Karpas-422 (cell line): ENCODE measurements around the gene GBA3. TPM values are rescaled to one million over a fixed set of nuclear protein-coding genes. Genes with fewer than 3 reads are reported as not detected.

ENCODE experiments used
- DNase-seq: peaks from one replicate; pipeline ENCODE4 v3.0.0-alpha.2; 2015
- H2AFZ ChIP-seq: fragments of 200-600 bp; sonication (generic); 2 replicates; pipeline ENCODE4 v1.6.1; 2014; ENCODE audit warnings: antibody characterized with exemption, low read length, mixed read lengths
- H3K27ac ChIP-seq: fragments of 200-600 bp; sonication (generic); 2 replicates; pipeline ENCODE4 v1.5.1; 2014; ENCODE audit warnings: mild to moderate bottlenecking, low read length, moderate library complexity
- H3K27me3 ChIP-seq: fragments of 200-600 bp; sonication (generic); 2 replicates; pipeline ENCODE4 v1.6.1; 2014; ENCODE audit warnings: low read length, mixed read lengths
- H3K36me3 ChIP-seq: fragments of 200-600 bp; sonication (generic); 2 replicates; pipeline ENCODE4 v1.6.1; 2014; ENCODE audit warnings: low read length, mixed read lengths; ENCODE audit not compliant: insufficient read depth
- H3K4me1 ChIP-seq: fragments of 200-600 bp; sonication (generic); 2 replicates; pipeline ENCODE4 v1.6.1; 2014; ENCODE audit warnings: mild to moderate bottlenecking, low read length, mixed read lengths
- H3K4me2 ChIP-seq: fragments of 200-600 bp; sonication (generic); 2 replicates; pipeline ENCODE4 v1.6.1; 2014; ENCODE audit warnings: low read length, low read depth, mild to moderate bottlenecking; ENCODE audit not compliant: poor library complexity, severe bottlenecking
- H3K4me3 ChIP-seq: fragments of 200-600 bp; sonication (generic); 2 replicates; pipeline ENCODE4 v1.5.1; 2014; ENCODE audit warnings: mild to moderate bottlenecking, antibody characterized with exemption, low read length, mixed read lengths
- H3K79me2 ChIP-seq: fragments of 200-600 bp; sonication (generic); 2 replicates; pipeline ENCODE4 v1.6.1; 2014; ENCODE audit warnings: mild to moderate bottlenecking, low read length, mixed read lengths
- H3K9ac ChIP-seq: fragments of 200-600 bp; sonication (generic); 2 replicates; pipeline ENCODE4 v1.6.0; 2014; ENCODE audit warnings: low read length
- H3K9me2 ChIP-seq: fragments of 200-600 bp; sonication (generic), shearing (Covaris generic); replicated peaks from 2 replicates; pipeline ENCODE4 v1.6.0; 2014; ENCODE audit warnings: mild to moderate bottlenecking, low read length, moderate library complexity; ENCODE audit not compliant: insufficient read depth
- H3K9me3 ChIP-seq: fragments of 300-700, 200-600 bp; sonication (generic); 2 replicates; pipeline ENCODE4 v1.6.1; 2014; ENCODE audit warnings: low read length, mixed read lengths
- H4K20me1 ChIP-seq: fragments of 200-600 bp; sonication (generic); 2 replicates; pipeline ENCODE4 v1.6.1; 2014; ENCODE audit warnings: mild to moderate bottlenecking, antibody characterized with exemption, low read length, low read depth; ENCODE audit not compliant: insufficient read depth
- total RNA-seq: library from RNA; depleted of rRNA; stranded (reverse); fragments of >200 nt; shearing (Covaris generic); gene quantifications from 2 replicates; pipeline ENCODE4 v1.2.3, GENCODE V29; 2014; ENCODE audit warnings: low replicate concordance; rRNA removed

The GBA3 gene
- total RNA-seq, 1 experiment from 2014 or later = not detected

DNA sequence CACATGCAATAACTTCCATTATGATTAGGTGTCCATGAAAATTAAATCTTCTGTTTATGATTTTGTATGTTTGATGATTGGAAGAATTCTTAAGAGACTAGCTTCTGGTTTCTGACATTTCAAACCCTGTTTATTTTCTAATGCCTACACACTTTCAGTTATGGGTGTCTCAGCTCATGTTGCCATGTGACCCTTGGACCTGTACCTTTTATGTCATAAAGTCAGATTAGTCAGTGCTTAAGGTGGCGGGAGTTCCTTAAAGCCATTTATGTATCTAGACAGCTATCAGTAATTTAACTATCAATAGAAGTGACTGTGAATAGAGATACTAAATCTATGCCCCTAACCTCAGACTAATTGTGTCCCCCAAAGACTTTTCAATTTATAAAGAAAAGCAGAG is 155.6 kb downstream of the GBA3 start:
- H3K4me1 ChIP-seq = no peaks in the 10 kb centered on the region
- H3K79me2 ChIP-seq = no peaks in the 10 kb centered on the region
- no peak overlapping the region for H3K27ac ChIP-seq
- no peak for DNase-seq
- no peaks in the 10 kb centered on the region for H3K9me2 ChIP-seq
- no peak overlapping the region for H3K4me3 ChIP-seq
- H3K27me3 ChIP-seq = no peaks in the 10 kb centered on the region
- H2AFZ ChIP-seq = no peak overlapping the region
- H3K36me3 ChIP-seq = no peaks in the 10 kb centered on the region
- no peak overlapping the region for H3K9ac ChIP-seq
- H3K4me2 ChIP-seq = no peak overlapping the region
- no peaks in the 10 kb centered on the region for H3K9me3 ChIP-seq
- H4K20me1 ChIP-seq = no peaks in the 10 kb centered on the region

DNA sequence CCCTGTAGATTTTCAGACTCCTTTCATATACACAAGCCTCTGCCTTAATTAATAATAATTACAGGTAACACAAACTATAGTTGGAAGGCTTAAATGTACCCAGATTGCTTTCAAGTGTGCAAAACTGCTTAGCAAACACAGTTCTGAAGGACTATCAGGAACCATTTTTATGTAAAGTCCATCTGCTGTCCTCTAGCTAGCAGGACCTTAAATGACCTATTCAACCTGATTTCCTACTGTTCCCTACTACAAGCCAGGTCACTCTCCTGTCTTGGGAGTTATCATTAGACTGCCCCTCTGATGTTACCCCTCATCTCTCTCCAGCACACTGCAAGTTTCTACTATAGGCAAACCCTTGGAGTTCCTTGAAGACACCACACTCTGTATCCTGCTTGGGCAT is 157.3 kb downstream of the GBA3 start:
- Histone ChIP-seq H2AFZ (no peak overlapping the region), H3K9me2 (no peaks in the 10 kb centered on the region)
- no peak for DNase-seq

DNA sequence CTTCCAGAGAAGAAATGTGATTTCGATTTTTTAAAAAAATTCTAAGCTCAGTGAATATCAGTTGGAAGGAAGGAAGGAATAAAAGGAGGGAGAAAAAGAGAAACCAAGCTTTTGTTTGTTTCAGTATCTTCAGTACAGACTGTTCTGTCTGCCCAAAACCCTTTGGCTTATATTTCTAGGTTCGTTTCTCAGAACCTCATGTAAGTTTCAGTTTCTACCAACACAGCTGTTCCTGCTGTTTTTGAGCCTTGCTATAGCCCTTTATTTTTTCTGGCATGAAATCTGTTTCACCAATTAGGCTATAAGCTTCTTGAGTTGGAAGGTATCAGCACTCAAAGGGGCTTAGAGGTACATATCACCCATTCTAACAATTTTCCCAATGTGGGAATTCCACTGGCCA is 157.9 kb downstream of the GBA3 start:
- no peaks in the 10 kb centered on the region for H3K79me2 ChIP-seq
- no peaks in the 10 kb centered on the region for H3K27me3 ChIP-seq
- DNase-seq = no peak
- no peak overlapping the region for H3K27ac ChIP-seq
- H3K4me2 ChIP-seq = no peak overlapping the region
- H2AFZ ChIP-seq = no peak overlapping the region
- H3K9me2 ChIP-seq = no peaks in the 10 kb centered on the region
- no peaks in the 10 kb centered on the region for H4K20me1 ChIP-seq
- H3K9ac ChIP-seq = no peak overlapping the region
- no peaks in the 10 kb centered on the region for H3K4me1 ChIP-seq
- no peaks in the 10 kb centered on the region for H3K36me3 ChIP-seq
- H3K4me3 ChIP-seq = no peak overlapping the region
- H3K9me3 ChIP-seq = no peaks in the 10 kb centered on the region

More for the DNA sequence above, 157.3 kb downstream of the GBA3 start:
- Histone ChIP-seq H3K27me3 (no peaks in the 10 kb centered on the region), H3K9ac (no peak overlapping the region), H3K36me3 (no peaks in the 10 kb centered on the region), H3K79me2 (no peaks in the 10 kb centered on the region), H3K4me2 (no peak overlapping the region), H4K20me1 (no peaks in the 10 kb centered on the region), H3K27ac (no peak overlapping the region), H3K4me1 (no peaks in the 10 kb centered on the region), H3K9me3 (no peaks in the 10 kb centered on the region), H3K4me3 (no peak overlapping the region)

DNA sequence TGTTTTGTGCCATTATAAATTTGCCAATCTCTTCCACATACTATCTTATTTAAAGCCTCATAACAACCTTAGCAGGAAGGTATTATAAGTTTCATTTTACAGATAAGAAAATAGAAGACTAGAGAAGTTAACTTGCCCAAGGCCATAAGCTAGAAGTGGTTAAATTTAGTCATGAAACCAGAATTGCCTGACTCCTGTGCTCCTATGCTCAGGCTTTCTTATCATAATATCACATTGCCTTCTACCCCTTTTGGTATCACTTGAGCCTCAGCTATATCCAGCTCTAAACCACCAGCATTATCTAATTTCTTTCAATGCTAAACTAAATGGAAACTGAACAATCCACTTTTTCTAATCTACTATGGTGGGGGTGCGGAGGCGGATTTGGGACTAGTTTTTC is 164.7 kb downstream of the GBA3 start:
- H3K9ac ChIP-seq = no peak overlapping the region
- no peaks in the 10 kb centered on the region for H4K20me1 ChIP-seq
- H3K36me3 ChIP-seq = no peaks in the 10 kb centered on the region
- no peaks in the 10 kb centered on the region for H3K4me1 ChIP-seq
- no peaks in the 10 kb centered on the region for H3K27me3 ChIP-seq
- no peak overlapping the region for H2AFZ ChIP-seq
- H3K4me3 ChIP-seq = no peak overlapping the region
- no peak for DNase-seq
- H3K79me2 ChIP-seq = no peaks in the 10 kb centered on the region
- no peak overlapping the region for H3K4me2 ChIP-seq
- H3K9me3 ChIP-seq = no peaks in the 10 kb centered on the region
- H3K9me2 ChIP-seq = no peaks in the 10 kb centered on the region
- H3K27ac ChIP-seq = no peak overlapping the region

DNA sequence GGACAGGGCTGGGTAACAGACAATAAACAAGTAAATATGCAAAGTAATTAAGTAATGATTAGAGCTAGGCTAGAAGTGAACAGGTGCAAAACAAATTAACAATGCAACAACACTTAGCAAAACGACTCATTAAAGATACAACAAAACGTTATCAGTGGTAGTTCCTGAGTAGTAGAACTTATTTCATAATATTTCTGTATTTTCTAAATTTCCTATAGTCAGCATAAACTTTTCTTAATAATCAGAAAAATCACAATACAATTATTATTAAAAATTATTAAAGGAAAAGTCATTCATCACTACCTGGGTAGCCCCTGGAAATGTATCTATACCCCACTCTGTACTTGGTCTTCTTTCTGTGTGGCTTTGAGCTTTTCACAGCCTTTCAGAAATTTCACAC is 166.6 kb downstream of the GBA3 start:
- Histone ChIP-seq H3K9ac (no peak overlapping the region), H3K9me2 (no peaks in the 10 kb centered on the region), H3K4me2 (no peak overlapping the region), H3K4me1 (no peaks in the 10 kb centered on the region), H3K36me3 (no peaks in the 10 kb centered on the region), H4K20me1 (no peaks in the 10 kb centered on the region), H3K4me3 (no peak overlapping the region), H3K27ac (no peak overlapping the region), H3K27me3 (no peaks in the 10 kb centered on the region), H3K9me3 (no peaks in the 10 kb centered on the region), H3K79me2 (no peaks in the 10 kb centered on the region), H2AFZ (no peak overlapping the region)
- DNase-seq = no peak

Other genes starting within 250 kb of the GBA3 start
- not detected in 2 replicates for gene ADGRA3, start 176.9 kb upstream of the GBA3 start, total RNA-seq